Muscle of leg (tissue), 11 donors: Measurements from ENCODE around the gene SRPK3. TPM values are rescaled to one million over a fixed set of nuclear protein-coding genes. Genes with fewer than 3 reads are reported as not detected.

Experiments
- DNase-seq: peaks from one replicate; pipeline ENCODE4 v3.0.0; 2013
- H3K27ac ChIP-seq: one replicate; pipeline ENCODE4 v1.5.1; 2013; ENCODE audit warnings: mild to moderate bottlenecking, low read length, control low read depth
- H3K27me3 ChIP-seq: one replicate; pipeline ENCODE4 v1.6.1; 2013; ENCODE audit warnings: low read length; ENCODE audit not compliant: control insufficient read depth, insufficient read depth
- H3K36me3 ChIP-seq: one replicate; pipeline ENCODE4 v1.6.1; 2013; ENCODE audit warnings: low read length; ENCODE audit not compliant: control insufficient read depth, insufficient read depth
- H3K4me1 ChIP-seq: one replicate; pipeline ENCODE4 v1.6.1; 2013; ENCODE audit warnings: low read length; ENCODE audit not compliant: control insufficient read depth, insufficient read depth
- H3K4me3 ChIP-seq: one replicate; pipeline ENCODE4 v1.5.1; 2013; ENCODE audit warnings: low read length, control low read depth
- H3K9me3 ChIP-seq: replicated peaks from 2 replicates; pipeline ENCODE4 v1.6.1; 2013; ENCODE audit warnings: low read depth, low read length; ENCODE audit not compliant: control insufficient read depth
- WGBS: methylation state at CpG from one replicate; pipeline ENCODE4 v1.1.5; 2013; ENCODE audit warnings: missing lambda C conversion rate; ENCODE audit not compliant: insufficient coverage; 5-methylcytosine and 5-hydroxymethylcytosine counted together
- polyA plus RNA-seq, 8 donors: library from polyadenylated mRNA; unstranded; fragments of 120-200 nt; gene quantifications; one replicate each; pipeline versions ENCODE4 v1.2.1 to v1.2.3, GENCODE V29; 2013; ENCODE audit warnings: inconsistent platforms in 1 of 8, low replicate concordance in 1 of 8; ENCODE audit not compliant: insufficient read length in 8 of 8, insufficient read depth in 1 of 8
- total RNA-seq: library from RNA; stranded (reverse); fragments of 120-200 nt; gene quantifications from one replicate; pipeline ENCODE4 v1.2.4, GENCODE V29; 2013

The SRPK3 gene
- total and polyA plus RNA-seq, 9 donors: 145 to 273 (median 218) TPM

DNA sequence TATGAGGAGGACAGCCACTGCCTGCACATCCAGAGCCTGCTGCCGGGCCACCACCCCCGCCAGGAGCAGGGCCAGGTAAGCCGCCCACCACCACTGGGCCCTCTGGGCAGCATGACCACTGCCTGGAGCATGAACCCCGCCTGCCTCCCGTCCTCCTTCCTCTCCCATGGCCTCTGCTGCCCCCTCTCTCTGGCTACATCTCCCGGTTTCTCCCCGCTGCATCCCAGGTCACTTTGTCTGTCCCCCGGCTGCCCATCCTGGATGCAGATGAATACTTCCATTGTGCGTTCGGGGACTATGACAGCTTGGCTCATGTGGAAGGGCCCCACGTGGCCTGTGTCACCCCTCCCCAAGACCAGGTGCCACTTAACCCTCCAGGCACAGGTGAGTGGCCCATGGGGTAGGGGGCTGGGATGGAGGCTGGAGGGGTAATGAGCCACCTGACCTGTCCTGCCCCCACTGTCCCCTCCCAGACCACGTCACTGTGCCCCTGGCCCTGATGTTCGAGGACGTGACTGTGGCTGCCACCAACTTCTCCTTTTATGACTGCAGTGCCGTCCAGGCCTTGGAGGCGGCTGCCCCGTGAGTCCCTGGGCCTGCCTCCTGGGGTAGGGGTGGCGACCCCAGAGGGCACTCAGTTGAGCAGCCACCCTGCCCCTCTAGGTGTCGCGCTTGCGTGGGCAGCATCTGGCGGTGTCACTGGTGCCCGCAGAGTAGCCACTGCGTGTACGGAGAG, 10.8 kb upstream of the SRPK3 start:
- Histone ChIP-seq H3K4me3 (no peak overlapping the region), H3K27me3 (no peaks in the 10 kb centered on the region), H3K27ac (no peak overlapping the region), H3K4me1 (peaks cover 9% of the 10 kb centered on the region), H3K9me3 (no peaks in the 10 kb centered on the region), H3K36me3 (no peaks in the 10 kb centered on the region)
- DNase-seq: no peak
- WGBS: 82% methylated on average over 22 of the region's 25 CpGs

DNA sequence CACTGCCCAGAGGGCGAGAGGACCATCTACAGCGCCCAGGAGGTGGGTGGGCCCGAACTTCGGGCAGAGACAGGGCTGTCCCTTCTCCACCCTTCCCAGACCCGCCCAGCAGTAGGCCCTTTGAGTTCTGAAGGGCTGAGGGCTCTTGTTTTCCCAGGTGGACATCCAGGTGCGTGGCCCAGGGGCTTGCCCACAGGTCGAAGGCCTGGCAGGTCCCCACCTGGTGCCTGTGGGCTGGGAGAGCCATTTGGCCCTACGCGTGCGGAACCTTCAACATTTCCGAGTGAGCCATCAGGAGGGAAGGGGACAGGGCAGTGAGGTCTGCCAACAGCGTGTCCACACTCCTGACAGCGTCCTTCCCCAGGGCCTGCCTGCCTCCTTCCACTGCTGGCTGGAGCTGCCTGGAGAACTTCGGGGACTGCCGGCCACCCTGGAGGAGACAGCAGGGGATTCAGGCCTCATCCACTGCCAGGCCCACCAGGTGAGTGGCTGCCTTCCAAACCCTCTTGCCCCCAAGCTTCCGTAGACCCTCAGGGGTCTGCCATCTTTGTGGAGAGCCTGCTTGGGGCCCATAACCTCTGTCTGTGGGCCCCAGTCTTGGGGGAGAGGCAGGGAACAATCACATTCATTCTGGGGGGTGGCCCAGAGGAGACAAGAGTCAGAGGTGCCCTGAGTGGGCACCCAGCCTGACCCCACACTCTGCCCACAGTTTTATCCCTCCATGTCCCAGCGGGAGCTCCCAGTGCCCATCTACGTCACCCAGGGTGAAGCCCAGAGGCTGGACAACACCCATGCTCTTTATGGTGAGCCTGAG, 10.0 kb upstream of the SRPK3 start:
- Histone ChIP-seq H3K36me3 (no peaks in the 10 kb centered on the region), H3K27ac (no peak overlapping the region), H3K27me3 (no peaks in the 10 kb centered on the region), H3K9me3 (no peaks in the 10 kb centered on the region), H3K4me1 (peaks cover 9% of the 10 kb centered on the region), H3K4me3 (no peak overlapping the region)
- 91% methylated on average over 15 of the region's 18 CpGs for WGBS
- no peak for DNase-seq

DNA sequence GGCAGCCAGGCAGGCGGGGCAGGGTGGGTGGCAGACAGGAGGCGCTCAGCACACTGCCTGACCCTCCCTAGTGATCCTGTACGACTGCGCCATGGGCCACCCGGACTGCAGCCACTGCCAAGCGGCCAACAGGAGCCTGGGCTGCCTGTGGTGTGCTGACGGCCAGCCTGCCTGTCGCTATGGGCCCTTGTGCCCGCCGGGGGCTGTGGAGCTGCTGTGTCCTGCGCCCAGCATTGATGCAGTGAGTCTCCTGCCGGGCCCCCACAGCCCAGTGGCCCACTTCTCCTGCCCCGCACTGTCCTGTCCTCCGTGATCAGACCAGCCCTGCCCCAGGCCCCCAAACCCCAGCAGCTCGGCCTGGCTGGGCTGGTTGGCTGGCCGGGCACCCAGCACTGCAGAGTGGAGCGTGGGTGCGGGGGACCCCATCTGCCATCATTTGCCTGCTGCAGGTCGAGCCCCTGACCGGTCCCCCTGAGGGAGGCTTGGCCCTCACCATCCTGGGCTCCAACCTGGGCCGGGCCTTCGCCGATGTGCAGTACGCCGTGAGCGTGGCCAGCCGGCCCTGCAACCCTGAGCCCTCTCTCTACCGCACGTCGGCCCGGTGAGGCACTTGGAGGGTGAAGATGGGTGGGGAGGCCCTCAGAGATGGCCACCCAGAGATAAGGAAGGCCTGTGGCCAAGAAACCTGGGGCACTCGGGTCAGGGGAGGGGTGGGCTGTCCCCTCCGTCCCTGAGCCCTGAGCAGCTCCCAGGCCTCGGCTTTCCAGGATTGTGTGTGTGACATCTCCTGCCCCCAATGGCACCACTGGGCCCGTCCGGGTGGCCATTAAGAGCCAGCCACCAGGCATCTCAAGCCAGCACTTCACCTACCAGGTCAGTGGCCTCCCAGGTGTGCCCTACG, 9.2 kb upstream of the SRPK3 start:
- H3K9me3 ChIP-seq: no peaks in the 10 kb centered on the region

DNA sequence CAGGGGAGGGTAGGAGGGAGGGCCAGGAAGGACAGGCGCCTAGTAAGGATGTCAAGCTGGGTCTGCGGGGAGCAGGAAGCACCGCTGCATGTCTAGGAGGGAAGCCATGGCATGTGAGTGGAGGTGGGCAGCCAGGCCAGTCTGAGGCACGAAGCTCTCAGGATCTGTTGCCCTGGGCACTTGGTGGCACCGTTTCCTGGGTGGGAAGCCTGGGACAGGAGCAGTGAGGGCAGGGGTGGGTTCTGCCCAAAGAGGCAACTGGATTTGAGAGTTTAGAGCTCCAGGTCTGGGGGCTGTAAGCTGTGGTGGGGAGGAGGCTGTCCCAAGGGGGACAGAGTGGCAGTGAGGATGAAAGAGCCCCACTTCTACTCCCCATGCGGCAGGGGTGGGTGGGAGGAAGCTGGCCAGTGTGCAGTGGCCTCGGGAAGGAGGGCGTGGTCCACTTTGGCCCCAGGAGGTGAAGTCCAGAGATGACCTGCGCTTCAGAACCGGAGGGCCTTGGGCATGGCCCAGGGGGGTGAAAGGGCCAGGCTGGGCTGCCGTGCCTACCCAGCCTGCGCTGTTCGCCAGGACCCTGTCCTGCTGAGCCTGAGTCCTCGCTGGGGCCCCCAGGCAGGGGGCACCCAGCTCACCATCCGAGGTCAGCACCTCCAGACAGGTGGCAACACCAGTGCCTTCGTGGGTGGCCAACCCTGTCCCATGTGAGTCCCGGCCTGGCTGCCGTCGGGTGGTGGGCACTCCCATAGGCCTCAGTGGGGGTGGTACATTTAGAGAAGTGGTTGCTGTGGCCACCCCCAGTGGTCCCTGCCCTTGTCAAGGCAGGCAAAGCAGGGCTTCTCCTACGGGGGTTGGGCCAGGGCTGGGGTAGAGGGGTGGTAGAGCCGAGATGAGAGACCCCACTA, 8.3 kb upstream of the SRPK3 start:
- 82% methylated on average over 18 of the region's 21 CpGs for WGBS
- H3K4me3 ChIP-seq: no peak overlapping the region
- H3K27me3 ChIP-seq: peaks cover 3% of the 10 kb centered on the region
- H3K27ac ChIP-seq: no peak overlapping the region
- no peaks in the 10 kb centered on the region for H3K4me1 ChIP-seq
- DNase-seq: no peak
- no peaks in the 10 kb centered on the region for H3K9me3 ChIP-seq
- no peaks in the 10 kb centered on the region for H3K36me3 ChIP-seq

More for the DNA sequence above, 9.2 kb upstream of the SRPK3 start:
- H3K4me1 ChIP-seq: peaks cover 4% of the 10 kb centered on the region
- H3K4me3 ChIP-seq: no peak overlapping the region
- H3K27me3 ChIP-seq: no peaks in the 10 kb centered on the region
- no peaks in the 10 kb centered on the region for H3K36me3 ChIP-seq
- no peak overlapping the region for H3K27ac ChIP-seq
- 80% methylated on average over 30 of the region's 37 CpGs for WGBS
- DNase-seq: no peak

DNA sequence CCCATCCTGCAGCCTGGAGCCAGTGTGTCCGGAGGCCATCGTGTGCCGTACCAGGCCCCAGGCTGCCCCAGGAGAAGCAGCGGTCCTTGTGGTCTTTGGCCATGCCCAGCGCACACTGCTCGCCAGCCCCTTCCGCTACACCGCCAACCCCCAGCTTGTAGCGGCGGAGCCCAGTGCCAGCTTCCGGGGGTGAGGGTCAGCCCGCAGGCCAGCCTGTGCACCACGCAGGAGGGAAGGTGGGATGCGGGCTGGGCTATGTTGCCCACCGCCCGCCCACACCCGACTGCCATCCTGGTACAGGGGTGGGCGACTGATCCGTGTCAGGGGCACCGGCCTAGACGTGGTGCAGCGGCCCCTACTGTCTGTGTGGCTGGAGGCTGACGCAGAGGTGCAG, 7.6 kb upstream of the SRPK3 start:
- H3K4me3 ChIP-seq: no peak overlapping the region
- H3K36me3 ChIP-seq: no peaks in the 10 kb centered on the region
- 95% methylated on average over 20 of the region's 23 CpGs for WGBS
- H3K4me1 ChIP-seq: no peaks in the 10 kb centered on the region
- no peak for DNase-seq
- H3K27ac ChIP-seq: no peak overlapping the region
- no peaks in the 10 kb centered on the region for H3K9me3 ChIP-seq
- H3K27me3 ChIP-seq: peaks cover 6% of the 10 kb centered on the region

DNA sequence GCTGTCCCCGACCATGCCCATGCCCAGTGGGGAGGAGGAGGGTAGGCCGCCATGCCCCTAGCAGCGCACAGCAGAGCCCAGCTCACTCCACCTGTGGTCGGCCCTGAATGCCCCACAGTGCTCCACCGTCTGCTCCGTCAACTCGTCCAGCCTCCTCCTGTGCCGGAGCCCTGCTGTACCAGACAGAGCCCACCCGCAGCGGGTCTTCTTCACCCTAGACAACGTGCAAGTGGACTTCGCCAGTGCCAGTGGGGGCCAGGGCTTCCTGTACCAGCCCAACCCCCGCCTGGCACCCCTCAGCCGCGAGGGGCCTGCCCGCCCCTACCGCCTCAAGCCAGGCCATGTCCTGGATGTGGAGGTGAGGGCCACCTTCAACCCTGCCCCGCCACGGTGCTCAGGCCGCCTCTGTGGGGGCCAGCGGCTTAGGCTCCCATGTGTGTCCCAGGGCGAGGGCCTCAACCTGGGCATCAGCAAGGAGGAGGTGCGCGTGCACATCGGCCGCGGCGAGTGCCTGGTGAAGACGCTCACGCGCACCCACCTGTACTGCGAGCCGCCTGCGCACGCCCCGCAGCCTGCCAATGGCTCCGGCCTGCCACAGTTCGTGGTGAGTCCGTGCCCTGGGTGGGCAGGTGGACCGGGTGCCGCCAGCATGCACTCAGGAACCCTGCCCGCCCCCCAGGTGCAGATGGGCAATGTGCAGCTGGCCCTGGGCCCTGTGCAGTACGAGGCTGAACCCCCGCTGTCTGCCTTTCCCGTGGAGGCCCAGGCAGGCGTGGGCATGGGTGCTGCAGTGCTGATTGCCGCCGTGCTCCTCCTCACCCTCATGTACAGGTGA, 6.9 kb upstream of the SRPK3 start:
- H3K4me1 ChIP-seq: no peaks in the 10 kb centered on the region
- DNase-seq: no peak
- no peak overlapping the region for H3K4me3 ChIP-seq
- no peaks in the 10 kb centered on the region for H3K9me3 ChIP-seq
- H3K36me3 ChIP-seq: no peaks in the 10 kb centered on the region
- 93% methylated on average over 43 of the region's 48 CpGs for WGBS
- peaks cover 6% of the 10 kb centered on the region for H3K27me3 ChIP-seq
- no peak overlapping the region for H3K27ac ChIP-seq

DNA sequence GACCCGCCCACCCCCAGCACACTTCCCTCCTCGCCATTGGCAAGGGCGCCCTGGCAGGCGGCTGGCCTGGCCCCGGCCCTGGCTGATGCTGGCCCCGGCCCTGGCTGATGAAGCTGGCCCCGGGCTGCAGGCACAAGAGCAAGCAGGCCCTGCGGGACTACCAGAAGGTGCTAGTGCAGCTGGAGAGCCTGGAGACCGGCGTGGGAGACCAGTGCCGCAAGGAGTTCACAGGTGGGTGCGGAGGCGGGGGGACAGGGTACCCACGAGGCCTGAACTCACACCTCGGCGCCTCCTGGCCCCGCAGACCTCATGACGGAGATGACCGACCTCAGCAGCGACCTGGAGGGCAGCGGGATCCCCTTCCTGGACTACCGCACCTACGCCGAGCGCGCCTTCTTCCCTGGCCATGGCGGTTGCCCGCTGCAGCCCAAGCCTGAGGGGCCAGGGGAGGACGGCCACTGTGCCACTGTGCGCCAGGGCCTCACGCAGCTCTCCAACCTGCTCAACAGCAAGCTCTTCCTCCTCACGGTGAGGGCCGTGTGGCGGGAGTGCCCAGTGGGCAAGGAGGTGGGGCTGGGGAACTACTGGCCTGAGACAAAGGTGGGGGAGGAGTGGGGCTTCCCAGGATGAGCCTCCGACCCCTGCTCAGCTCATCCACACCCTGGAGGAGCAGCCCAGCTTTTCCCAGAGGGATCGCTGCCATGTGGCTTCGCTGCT, 6.1 kb upstream of the SRPK3 start:
- Histone ChIP-seq H3K4me1 (peaks cover 3% of the 10 kb centered on the region), H3K27ac (no peak overlapping the region), H3K4me3 (no peak overlapping the region), H3K36me3 (no peaks in the 10 kb centered on the region), H3K27me3 (peaks cover 6% of the 10 kb centered on the region), H3K9me3 (no peaks in the 10 kb centered on the region)
- DNase-seq: no peak
- WGBS: 87% methylated on average over 30 of the region's 37 CpGs

DNA sequence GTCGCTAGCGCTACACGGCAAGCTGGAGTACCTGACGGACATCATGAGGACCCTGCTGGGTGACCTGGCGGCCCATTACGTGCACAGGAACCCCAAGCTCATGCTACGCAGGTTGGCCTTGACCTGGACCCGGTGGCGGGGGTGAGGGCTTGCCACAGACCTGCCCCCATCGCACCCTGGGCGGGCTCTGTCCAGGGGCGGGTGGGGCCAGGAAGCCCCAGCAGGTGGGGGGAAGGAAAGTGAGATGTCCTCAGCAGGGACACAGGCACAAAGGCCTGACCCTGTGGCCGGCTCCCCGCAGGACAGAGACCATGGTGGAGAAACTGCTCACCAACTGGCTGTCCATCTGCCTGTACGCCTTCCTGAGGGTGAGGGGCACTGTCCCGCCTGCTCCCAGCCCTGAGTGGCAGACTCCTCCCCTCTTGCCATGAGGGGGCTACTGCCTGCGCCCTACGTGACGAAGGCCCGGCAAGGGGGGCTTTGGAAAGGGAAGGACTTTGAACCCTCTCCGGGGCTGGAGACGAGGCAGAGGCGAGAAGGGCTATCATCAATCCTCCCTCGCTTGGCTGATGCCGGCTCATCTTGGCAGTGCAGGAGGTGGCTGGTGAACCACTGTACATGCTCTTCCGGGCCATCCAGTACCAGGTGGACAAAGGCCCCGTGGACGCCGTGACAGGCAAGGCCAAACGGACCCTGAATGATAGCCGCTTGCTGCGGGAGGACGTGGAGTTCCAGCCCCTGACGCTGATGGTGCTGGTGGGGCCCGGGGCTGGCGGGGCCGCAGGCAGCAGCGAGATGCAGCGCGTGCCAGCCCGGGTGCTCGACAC, 5.3 kb upstream of the SRPK3 start:
- Histone ChIP-seq H3K4me3 (no peak overlapping the region), H3K9me3 (no peaks in the 10 kb centered on the region), H3K4me1 (peaks cover 11% of the 10 kb centered on the region), H3K36me3 (no peaks in the 10 kb centered on the region), H3K27ac (no peak overlapping the region), H3K27me3 (peaks cover 6% of the 10 kb centered on the region)
- DNase-seq: no peak
- WGBS: 91% methylated on average over 41 of the region's 42 CpGs
